ENCODE results near the gene GALNT6. TPM values are rescaled to one million over a fixed set of nuclear protein-coding genes. Genes with fewer than 3 reads are reported as not detected.

GALNT6 gene
- total and polyA plus RNA-seq, 2 experiments from 2014 or later: 4.3 to 9.4 TPM

GRCh38 chr12:51401486-51401885, 10.3 kb upstream of the GALNT6 start:
- Histone ChIP-seq H3K27ac (no peak overlapping the region), H3K36me3 (ENCODE audit: low read depth) (no peaks in the 10 kb centered on the region), H3K4me2 (ENCODE audit: unreplicated experiment) (no peak overlapping the region), H3K79me2 (ENCODE audit: insufficient read depth) (no peaks in the 10 kb centered on the region), H3K4me3 (no peak overlapping the region), H3K9me2 (ENCODE audit: insufficient read depth) (no peaks in the 10 kb centered on the region), H2AFZ (no peak overlapping the region), H3K9ac (no peak overlapping the region), H3K27me3 (replicated peaks; ENCODE audit: insufficient read depth) (no peaks in the 10 kb centered on the region), H3K9me3 (ENCODE audit: low read depth) (no peaks in the 10 kb centered on the region), H4K20me1 (ENCODE audit: insufficient read depth) (no peaks in the 10 kb centered on the region), H3F3A (ENCODE audit: insufficient read depth) (no peaks in the 10 kb centered on the region), H3K4me1 (ENCODE audit: insufficient read depth) (no peaks in the 10 kb centered on the region)
- no peak for DNase-seq
- WGBS, 2 experiments (ENCODE audit: low coverage in 1 of 2, low lambda C conversion rate in 2 of 2, missing lambda C conversion rate in 2 of 2): 96 to 97% methylated on average over 11 to 13 of the region's 13 CpGs
- in situ Hi-C loops (cut with MboI): no loop called here
- TF ChIP-seq EZH2 (IDR thresholded peaks at IDR 0.05; ENCODE audit: insufficient read depth, poor library complexity, severe bottlenecking): no peak
- TF ChIP-seq EZH2phosphoT487 (IDR thresholded peaks at IDR 0.05; ENCODE audit: insufficient read depth, low read depth): no peak

GRCh38 chr12:51401020-51401419, 9.8 kb upstream of the GALNT6 start:
- 83% methylated on average over 13 to 14 of the region's 14 CpGs for WGBS, 2 experiments (ENCODE audit: low coverage in 1 of 2, low lambda C conversion rate in 2 of 2, missing lambda C conversion rate in 2 of 2)
- in situ Hi-C loops (cut with MboI): no loop called here
- no peaks in the 10 kb centered on the region for H3K36me3 ChIP-seq (ENCODE audit: low read depth)
- no peaks in the 10 kb centered on the region for H3F3A ChIP-seq (ENCODE audit: insufficient read depth)
- no peaks in the 10 kb centered on the region for H4K20me1 ChIP-seq (ENCODE audit: insufficient read depth)
- no peak for DNase-seq
- no peaks in the 10 kb centered on the region for H3K4me1 ChIP-seq (ENCODE audit: insufficient read depth)
- H2AFZ ChIP-seq: no peak overlapping the region
- no peak overlapping the region for H3K4me2 ChIP-seq (ENCODE audit: unreplicated experiment)
- no peaks in the 10 kb centered on the region for H3K79me2 ChIP-seq (ENCODE audit: insufficient read depth)
- no peak overlapping the region for H3K4me3 ChIP-seq
- H3K27me3 ChIP-seq (replicated peaks; ENCODE audit: insufficient read depth): no peaks in the 10 kb centered on the region
- H3K9me2 ChIP-seq (ENCODE audit: insufficient read depth): no peaks in the 10 kb centered on the region
- H3K9ac ChIP-seq: no peak overlapping the region
- no peak for TF ChIP-seq EZH2phosphoT487 (IDR thresholded peaks at IDR 0.05; ENCODE audit: insufficient read depth, low read depth)
- TF ChIP-seq EZH2 (IDR thresholded peaks at IDR 0.05; ENCODE audit: insufficient read depth, poor library complexity, severe bottlenecking): no peak
- no peak overlapping the region for H3K27ac ChIP-seq
- no peaks in the 10 kb centered on the region for H3K9me3 ChIP-seq (ENCODE audit: low read depth)

DNA sequence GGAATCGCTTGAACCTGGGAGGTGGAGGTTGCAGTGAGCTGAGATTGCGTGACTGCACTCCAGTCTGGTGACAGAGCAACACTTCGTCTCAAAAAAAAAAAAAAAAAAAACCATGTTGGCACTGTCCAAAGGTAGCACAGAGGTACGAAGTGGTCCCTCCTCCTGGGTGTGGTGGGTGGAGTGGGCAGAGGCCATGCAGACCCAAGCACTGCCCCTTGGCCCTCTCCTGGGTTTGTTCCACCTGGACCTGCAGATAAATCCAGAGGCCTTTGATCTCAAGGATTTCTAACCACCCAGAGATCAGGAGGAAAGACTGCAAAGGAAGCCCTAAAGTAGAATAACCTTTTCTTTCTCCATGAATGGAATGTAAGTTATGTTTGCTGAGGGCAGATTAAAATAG, 8.7 kb upstream of the GALNT6 start:
- TF ChIP-seq EZH2phosphoT487 (IDR thresholded peaks at IDR 0.05; ENCODE audit: insufficient read depth, low read depth) (no peak), EZH2 (IDR thresholded peaks at IDR 0.05; ENCODE audit: insufficient read depth, poor library complexity, severe bottlenecking) (no peak)
- in situ Hi-C loops (cut with MboI): no loop called here
- Histone ChIP-seq H3K4me1 (ENCODE audit: insufficient read depth) (peaks cover 2% of the 10 kb centered on the region), H3K36me3 (ENCODE audit: low read depth) (no peaks in the 10 kb centered on the region), H3K27ac (no peak overlapping the region), H3F3A (ENCODE audit: insufficient read depth) (peaks cover 4% of the 10 kb centered on the region; the same call in 1 of the 2 replicates), H3K79me2 (ENCODE audit: insufficient read depth) (no peaks in the 10 kb centered on the region), H3K27me3 (replicated peaks; ENCODE audit: insufficient read depth) (no peaks in the 10 kb centered on the region), H4K20me1 (ENCODE audit: insufficient read depth) (no peaks in the 10 kb centered on the region), H3K9me3 (ENCODE audit: low read depth) (no peaks in the 10 kb centered on the region), H3K9ac (no peak overlapping the region), H2AFZ (no peak overlapping the region), H3K4me2 (ENCODE audit: unreplicated experiment) (no peak overlapping the region), H3K4me3 (no peak overlapping the region), H3K9me2 (ENCODE audit: insufficient read depth) (no peaks in the 10 kb centered on the region)
- no peak for DNase-seq
- 53 to 56% methylated on average over 3 to 4 of the region's 4 CpGs for WGBS, 2 experiments (ENCODE audit: low coverage in 1 of 2, low lambda C conversion rate in 2 of 2, missing lambda C conversion rate in 2 of 2)

GRCh38 chr12:51397670-51398069, 6.5 kb upstream of the GALNT6 start:
- no peaks in the 10 kb centered on the region for H3K36me3 ChIP-seq (ENCODE audit: low read depth)
- H4K20me1 ChIP-seq (ENCODE audit: insufficient read depth): no peaks in the 10 kb centered on the region
- TF ChIP-seq EZH2 (IDR thresholded peaks at IDR 0.05; ENCODE audit: insufficient read depth, poor library complexity, severe bottlenecking): no peak
- no peak for TF ChIP-seq EZH2phosphoT487 (IDR thresholded peaks at IDR 0.05; ENCODE audit: insufficient read depth, low read depth)
- no peak overlapping the region for H2AFZ ChIP-seq
- H3K27ac ChIP-seq: no peak overlapping the region
- H3K27me3 ChIP-seq (replicated peaks; ENCODE audit: insufficient read depth): no peaks in the 10 kb centered on the region
- H3K4me2 ChIP-seq (ENCODE audit: unreplicated experiment): no peak overlapping the region
- no peak overlapping the region for H3K9ac ChIP-seq
- in situ Hi-C loops (cut with MboI): no loop called here
- 85 to 97% methylated on average over 4 of the region's 4 CpGs for WGBS, 2 experiments (ENCODE audit: low coverage in 1 of 2, low lambda C conversion rate in 2 of 2, missing lambda C conversion rate in 2 of 2)
- no peaks in the 10 kb centered on the region for H3K79me2 ChIP-seq (ENCODE audit: insufficient read depth)
- H3K4me3 ChIP-seq: no peak overlapping the region
- H3F3A ChIP-seq (ENCODE audit: insufficient read depth): peaks cover 23% of the 10 kb centered on the region
- peaks cover 22% of the 10 kb centered on the region for H3K4me1 ChIP-seq (ENCODE audit: insufficient read depth)
- no peak for DNase-seq
- H3K9me3 ChIP-seq (ENCODE audit: low read depth): no peaks in the 10 kb centered on the region
- no peaks in the 10 kb centered on the region for H3K9me2 ChIP-seq (ENCODE audit: insufficient read depth)

Data from GM23248 (cell line).